H1 (cell line): ENCODE data around the gene MGLL. TPM values are rescaled to one million over a fixed set of nuclear protein-coding genes. Genes with fewer than 3 reads are reported as not detected.

ENCODE experiments used
- CTCF ChIA-PET: fragments of 300-600 bp; sonication (Branson Sonifier 250); formaldehyde crosslinking; loops from one replicate; lab custom pipeline; 2021; ENCODE audit not compliant: partially characterized antibody; lab: Charles Lee
- POLR2A ChIA-PET: fragments of 300-600 bp; sonication (Branson Sonifier 250); formaldehyde crosslinking; loops from one replicate; lab custom pipeline; 2021; ENCODE audit warnings: inconsistent platforms; ENCODE audit not compliant: partially characterized antibody; lab: Charles Lee
- DNase-seq, 2 experiments: peaks; one replicate each; pipeline versions ENCODE4 v3.0.0 to v3.0.0-alpha.2; 2010 to 2022; ENCODE audit warnings: low spot score in 2 of 2, low read depth in 1 of 2, mixed read lengths in 1 of 2
- FAIRE-seq: peaks from 2 replicates; lab custom pipeline; 2011; peaks lifted over from hg19 to GRCh38; lab: Jason Lieb, UNC
- H2AFZ ChIP-seq: 2 replicates; pipeline ENCODE4 v1.8.1; 2012; ENCODE audit warnings: low read length, inconsistent platforms
- H2AK5ac ChIP-seq: 2 replicates; pipeline ENCODE4 v1.6.1; 2013; ENCODE audit warnings: low read depth, low read length
- H2BK120ac ChIP-seq: replicated peaks from 2 replicates; pipeline ENCODE3; 2013; ENCODE audit warnings: low read depth, low read length, inconsistent platforms
- H2BK12ac ChIP-seq: 2 replicates; pipeline ENCODE4 v1.6.1; 2013; ENCODE audit warnings: low read depth, low read length
- H2BK15ac ChIP-seq: 2 replicates; pipeline ENCODE4 v1.6.1; 2013; ENCODE audit warnings: low read length
- H2BK20ac ChIP-seq: 2 replicates; pipeline ENCODE4 v1.6.1; 2013; ENCODE audit warnings: low read length
- H2BK5ac ChIP-seq: 2 replicates; pipeline ENCODE4 v1.6.1; 2013; ENCODE audit warnings: low read depth, low read length
- H3K14ac ChIP-seq: 2 replicates; pipeline ENCODE4 v1.6.1; 2013; ENCODE audit warnings: inconsistent platforms; ENCODE audit not compliant: insufficient read length
- H3K18ac ChIP-seq: 2 replicates; pipeline ENCODE4 v1.6.1; 2013; ENCODE audit warnings: low read length; ENCODE audit errors: extremely low read depth
- H3K23ac ChIP-seq: 2 replicates; pipeline ENCODE4 v1.6.1; 2013; ENCODE audit warnings: inconsistent platforms; ENCODE audit not compliant: insufficient read length
- H3K23me2 ChIP-seq: 2 replicates; pipeline ENCODE4 v1.6.1; 2013; ENCODE audit warnings: low read depth, low read length
- H3K27ac ChIP-seq: 2 replicates; pipeline ENCODE4 v1.6.1; 2011; ENCODE audit warnings: low read depth, low read length, inconsistent platforms
- H3K27me3 ChIP-seq, 4 experiments: replicated peaks in 1 of 4; 1 replicate in 1 of 4; 2 replicates in 3 of 4; pipeline versions ENCODE4 v1.6.1 to v1.8.1; 2011 to 2013; ENCODE audit warnings: low read length in 3 of 4, mild to moderate bottlenecking in 3 of 4, inconsistent platforms in 2 of 4, mixed read lengths in 2 of 4, moderate library complexity in 1 of 4; ENCODE audit not compliant: control insufficient read depth in 3 of 4, insufficient read depth in 3 of 4; ENCODE audit errors: extremely low read depth in 1 of 4
- H3K36me3 ChIP-seq, 4 experiments: 2 replicates each; pipeline versions ENCODE4 v1.6.1 to v1.8.1; 2011 to 2013; ENCODE audit warnings: mild to moderate bottlenecking in 4 of 4, low read length in 3 of 4, moderate library complexity in 2 of 4, control low read depth in 1 of 4, inconsistent platforms in 1 of 4; ENCODE audit not compliant: insufficient read depth in 4 of 4, control insufficient read depth in 2 of 4
- H3K4ac ChIP-seq: replicated peaks from 2 replicates; pipeline ENCODE3; 2013; ENCODE audit warnings: low read length, low read depth, mixed read lengths, inconsistent platforms; ENCODE audit not compliant: insufficient read length
- H3K4me1 ChIP-seq, 4 experiments: replicated peaks in 1 of 4; 1 replicate in 1 of 4; 2 replicates in 3 of 4; pipeline versions ENCODE4 v1.6.1 to v1.8.1; 2011 to 2013; ENCODE audit warnings: low read length in 3 of 4, inconsistent platforms in 2 of 4, mixed read lengths in 1 of 4; ENCODE audit not compliant: insufficient read depth in 4 of 4, control insufficient read depth in 3 of 4
- H3K4me2 ChIP-seq, 2 experiments: 2 replicates each; pipeline versions ENCODE4 v1.6.1 to v1.8.1; 2011 to 2013; ENCODE audit warnings: low read depth in 2 of 2, low read length in 2 of 2, control low read depth in 1 of 2, inconsistent platforms in 1 of 2, mild to moderate bottlenecking in 1 of 2; ENCODE audit not compliant: insufficient read depth in 1 of 2
- H3K4me3 ChIP-seq, 4 experiments: fragments of 200-600, 300-600 bp in 1 of 4; sonication (generic), shearing (Covaris generic), sonication (Bioruptor Twin) in 1 of 4; 2 replicates each; pipeline versions ENCODE4 v1.5.1 to v1.8.1; 2011 to 2016; ENCODE audit warnings: low read length in 4 of 4, low read depth in 3 of 4, control low read depth in 2 of 4, inconsistent platforms in 2 of 4, mild to moderate bottlenecking in 2 of 4, mixed read lengths in 1 of 4, moderate library complexity in 1 of 4; ENCODE audit not compliant: insufficient read depth in 2 of 4; ENCODE audit errors: extremely low read depth in 1 of 4
- H3K56ac ChIP-seq: replicated peaks from 2 replicates; pipeline ENCODE3; 2013; ENCODE audit warnings: low read depth, mild to moderate bottlenecking, mixed read lengths, low read length, inconsistent platforms; ENCODE audit not compliant: insufficient read length
- H3K79me1 ChIP-seq: 2 replicates; pipeline ENCODE4 v1.6.1; 2013; ENCODE audit warnings: low read depth, low read length, control low read depth
- H3K79me2 ChIP-seq, 2 experiments: 2 replicates each; pipeline versions ENCODE4 v1.6.1 to v1.8.1; 2012 to 2013; ENCODE audit warnings: low read length in 2 of 2, mild to moderate bottlenecking in 2 of 2, inconsistent platforms in 1 of 2; ENCODE audit not compliant: insufficient read depth in 2 of 2, control insufficient read depth in 1 of 2
- H3K9ac ChIP-seq, 4 experiments: replicated peaks in 1 of 4; 1 replicate in 1 of 4; 2 replicates in 3 of 4; pipeline versions ENCODE4 v1.6.1 to v1.8.1; 2011 to 2013; ENCODE audit warnings: low read depth in 3 of 4, low read length in 3 of 4, control low read depth in 2 of 4, mild to moderate bottlenecking in 2 of 4, moderate library complexity in 2 of 4, inconsistent platforms in 1 of 4; ENCODE audit errors: extremely low read depth in 1 of 4
- H3K9me3 ChIP-seq, 2 experiments: 2 replicates each; pipeline versions ENCODE4 v1.6.1 to v1.8.1; 2012 to 2013; ENCODE audit warnings: mild to moderate bottlenecking in 2 of 2, moderate library complexity in 2 of 2, control low read depth in 1 of 2, inconsistent platforms in 1 of 2, low read depth in 1 of 2, low read length in 1 of 2, mixed read lengths in 1 of 2; ENCODE audit not compliant: insufficient read depth in 2 of 2
- H4K20me1 ChIP-seq, 2 experiments: replicated peaks in 1 of 2; 2 replicates each; pipeline versions ENCODE3 to v1.8.1; 2011 to 2013; ENCODE audit warnings: inconsistent platforms in 2 of 2, low read length in 2 of 2, mild to moderate bottlenecking in 1 of 2; ENCODE audit not compliant: insufficient read depth in 2 of 2, control insufficient read depth in 1 of 2
- H4K5ac ChIP-seq: 2 replicates; pipeline ENCODE4 v1.6.1; 2013; ENCODE audit warnings: low read length, low read depth, mixed read lengths, inconsistent platforms; ENCODE audit not compliant: insufficient read length
- H4K8ac ChIP-seq: 2 replicates; pipeline ENCODE4 v1.8.0; 2013; ENCODE audit warnings: mild to moderate bottlenecking, moderate library complexity, low read length, inconsistent platforms; ENCODE audit not compliant: insufficient read depth; ENCODE audit errors: extremely low read depth
- H4K91ac ChIP-seq: replicated peaks from 2 replicates; pipeline ENCODE3; 2013; ENCODE audit warnings: low read length, mixed read lengths, inconsistent platforms; ENCODE audit not compliant: insufficient read length
- EP300 ChIP-seq, 2 experiments: IDR thresholded peaks; 1 replicate in 1 of 2; 2 replicates in 1 of 2; pipeline ENCODE4 v1.6.1; 2011 to 2012; ENCODE audit warnings: low read depth in 2 of 2, low read length in 2 of 2, mild to moderate bottlenecking in 2 of 2, borderline replicate concordance in 1 of 2, inconsistent platforms in 1 of 2, moderate library complexity in 1 of 2
- RFX5 ChIP-seq: IDR thresholded peaks from 2 replicates; pipeline ENCODE4 v1.6.1; 2011; ENCODE audit warnings: low read depth, low read length, improper control_type of control experiment, borderline replicate concordance
- WGBS, 2 experiments: shearing (Covaris generic) in 1 of 2; methylation state at CpG; one replicate each; pipeline versions ENCODE4 v1.1.6 to v1.1.7; 2013 to 2015; ENCODE audit warnings: low lambda C conversion rate in 2 of 2, mixed read lengths in 2 of 2, inconsistent platforms in 1 of 2, low coverage in 1 of 2, missing lambda C conversion rate in 1 of 2; ENCODE audit not compliant: insufficient replicate concordance in 2 of 2, insufficient coverage in 1 of 2, insufficient read length in 1 of 2; ENCODE audit errors: extremely low coverage in 1 of 2, missing lambda C conversion rate in 1 of 2; 5-methylcytosine and 5-hydroxymethylcytosine counted together
- polyA plus RNA-seq, 7 experiments: library from polyadenylated mRNA; depleted of rRNA in 3 of 7; stranded (reverse) in 5 of 7; unstranded in 2 of 7; fragments of >200 nt in 5 of 7; fragments of 200-250 nt in 2 of 7; gene quantifications; 1 replicate in 5 of 7; 2 replicates in 1 of 7; 4 replicates in 1 of 7; pipeline versions ENCODE4 v1.2.1 to v1.2.3, GENCODE V29; 2011 to 2013; ENCODE audit warnings: missing spikeins in 2 of 7, mixed read lengths in 2 of 7
- total RNA-seq: library from RNA; stranded (reverse); fragmentation: NEBNext Ultra II Directional; extraction: Animal tissue kit (Norgen Biotek cat#: 25700); gene quantifications from 2 replicates; pipeline ENCODE4 v1.2.1, GENCODE V29; 2021

MGLL gene
- total and polyA plus RNA-seq, 2 of the 8 experiments (the other 6 are each of a cell fraction or from before 2014, with no cell fraction given), result 0.05 to 0.34 TPM

DNA sequence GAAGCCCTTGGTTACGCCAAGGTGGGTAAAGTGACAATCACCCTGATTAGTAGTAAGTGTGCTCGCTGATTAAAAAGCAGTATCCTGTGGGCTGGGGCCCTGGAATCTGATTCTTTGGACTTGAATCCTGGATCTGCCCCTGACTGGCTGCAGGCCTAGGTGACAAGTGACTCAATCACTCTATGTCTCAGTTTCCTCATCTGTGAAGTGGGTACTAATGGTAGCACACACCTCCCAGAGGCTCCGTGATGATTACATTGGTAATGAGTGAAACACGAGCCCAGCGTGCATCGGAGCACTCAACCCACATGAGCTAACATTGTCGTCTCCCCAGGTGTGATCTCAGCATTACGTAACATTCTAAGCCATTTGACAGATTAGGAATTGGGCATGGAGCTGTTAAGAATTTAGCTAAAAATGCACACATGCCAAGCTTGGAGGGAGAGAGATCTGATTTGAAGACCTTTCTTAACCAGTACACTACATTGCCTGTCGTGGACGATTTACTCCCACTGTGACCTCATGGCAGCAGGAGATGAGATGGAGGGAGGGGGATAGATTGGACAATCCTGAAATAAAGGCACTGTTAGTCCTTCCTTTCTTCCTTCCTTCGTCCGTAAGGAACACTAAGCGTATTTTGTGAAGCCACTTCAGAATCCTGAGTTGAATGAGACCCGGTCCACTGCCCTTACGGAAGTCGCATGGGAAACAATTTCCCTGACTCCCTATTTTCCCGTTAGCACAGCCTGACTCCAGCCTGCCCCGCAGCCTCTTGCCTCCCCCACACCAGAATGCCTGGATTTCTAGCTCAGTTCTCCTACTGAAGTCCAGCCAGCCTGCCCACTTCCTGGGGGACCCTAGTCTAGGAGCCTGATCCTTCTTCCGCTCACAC is 32.1 kb downstream of the MGLL start:
- no peaks in the 10 kb centered on the region for H3K36me3 ChIP-seq
- no peaks in the 10 kb centered on the region; a peak in 1 of 7 replicates for H3K4me1 ChIP-seq
- no peak overlapping the region for H2AK5ac ChIP-seq
- H2BK5ac ChIP-seq, result no peak overlapping the region
- no peak overlapping the region for H3K4ac ChIP-seq
- WGBS, 2 experiments, result 85% methylated on average over 19 of the region's 19 CpGs; no CpG with 5 or more reads in 1 of the 2 experiments
- no peak overlapping the region for H2AFZ ChIP-seq
- FAIRE-seq (no peak), DNase-seq (no peak)
- H2BK120ac ChIP-seq, result no peak overlapping the region
- H3K27ac ChIP-seq, result no peak overlapping the region
- H3K56ac ChIP-seq, result no peak overlapping the region
- no peak overlapping the region for H2BK20ac ChIP-seq
- H3K4me2 ChIP-seq, result no peak overlapping the region
- H3K18ac ChIP-seq, result no peak overlapping the region
- ChIA-PET POLR2A (no interaction called here), CTCF (interaction anchor here (1.0 to 2.7 kb wide), 21 partner anchors 8 to 119 kb away, joined by 3 to 15 read pairs (median 4); no protein-coding TSS in a partner anchor)
- no peak overlapping the region for H2BK15ac ChIP-seq
- no peak overlapping the region for H4K5ac ChIP-seq
- no peak overlapping the region for H2BK12ac ChIP-seq
- no peak overlapping the region; the same call in 1 of the 2 replicates for H4K8ac ChIP-seq
- no peaks in the 10 kb centered on the region for H3K23me2 ChIP-seq
- no peaks in the 10 kb centered on the region for H3K9me3 ChIP-seq
- no peak overlapping the region for H3K4me3 ChIP-seq
- no peaks in the 10 kb centered on the region for H3K79me2 ChIP-seq
- H4K20me1 ChIP-seq, result no peaks in the 10 kb centered on the region
- H3K23ac ChIP-seq, result no peak overlapping the region
- TF ChIP-seq EP300 (IDR thresholded peaks at IDR 0.05; ENCODE audit: borderline replicate concordance in 1 of 2, low read depth in 2 of 2, low read length in 2 of 2) (no peak), RFX5 (0 out of 2 replicates have a peak, but pooled peaks have one; percentile 14)
- H3K9ac ChIP-seq, result no peak overlapping the region
- H3K79me1 ChIP-seq, result no peaks in the 10 kb centered on the region
- H3K27me3 ChIP-seq, result no peaks in the 10 kb centered on the region
- H4K91ac ChIP-seq, result no peak overlapping the region
- H3K14ac ChIP-seq, result no peak overlapping the region
